Measurements from ENCODE around the gene TPRX1.
"Not testable (repeated sequence)": the region's sequence is repeated elsewhere in the genome, so short reads cannot be mapped to it uniquely, and the experiment has no call there.

TPRX1 gene, protein sequence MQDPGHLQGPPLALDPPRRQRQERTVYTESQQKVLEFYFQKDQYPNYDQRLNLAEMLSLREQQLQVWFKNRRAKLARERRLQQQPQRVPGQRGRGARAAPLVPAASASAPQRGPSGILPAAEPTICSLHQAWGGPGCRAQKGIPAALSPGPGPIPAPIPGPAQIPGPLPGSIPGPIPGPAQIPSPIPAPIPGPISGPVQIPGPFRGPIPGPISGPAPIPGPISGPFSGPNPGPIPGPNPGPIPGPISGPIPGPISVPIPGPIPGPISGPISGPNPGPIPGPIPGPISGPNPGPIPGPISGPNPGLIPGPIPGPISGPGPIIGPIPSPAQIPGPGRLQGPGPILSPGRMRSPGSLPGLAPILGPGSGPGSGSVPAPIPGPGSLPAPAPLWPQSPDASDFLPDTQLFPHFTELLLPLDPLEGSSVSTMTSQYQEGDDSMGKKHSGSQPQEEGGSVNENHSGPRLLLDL

DNA sequence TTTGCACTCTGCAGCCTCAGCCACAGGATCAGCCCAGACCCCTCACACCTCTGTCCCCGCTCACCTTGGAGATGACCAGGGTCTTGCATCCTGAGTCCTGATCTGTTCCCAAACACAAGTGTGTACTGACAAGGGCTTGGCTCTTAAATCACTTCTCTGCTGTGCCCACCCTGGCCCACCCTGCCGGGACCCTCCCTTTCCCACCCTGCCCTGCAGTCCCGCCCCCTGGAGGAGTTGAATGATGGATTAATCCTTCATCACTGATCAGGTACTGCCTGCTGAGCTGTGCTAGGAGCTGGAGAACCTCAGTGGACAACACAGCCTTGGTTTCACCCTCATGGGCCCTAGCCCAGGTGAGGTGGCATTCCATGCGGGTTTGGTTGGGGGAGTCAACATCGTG is at the start of gene TPRX1:
Gene TPRX1, minus strand, starts transcription at position 101 of the 400 bp plus-strand sequence. Its CDS starts 12 bp downstream, at position 89.
- H3K27ac Mint-ChIP-seq; H3K27me3 Mint-ChIP-seq (ENCODE audit: low read depth); H3K4me1 Mint-ChIP-seq (ENCODE audit: low read depth); H3K36me3 Mint-ChIP-seq (ENCODE audit: low read depth); H3K9me3 Mint-ChIP-seq; H3K4me3 Mint-ChIP-seq: not testable (repeated sequence)

DNA sequence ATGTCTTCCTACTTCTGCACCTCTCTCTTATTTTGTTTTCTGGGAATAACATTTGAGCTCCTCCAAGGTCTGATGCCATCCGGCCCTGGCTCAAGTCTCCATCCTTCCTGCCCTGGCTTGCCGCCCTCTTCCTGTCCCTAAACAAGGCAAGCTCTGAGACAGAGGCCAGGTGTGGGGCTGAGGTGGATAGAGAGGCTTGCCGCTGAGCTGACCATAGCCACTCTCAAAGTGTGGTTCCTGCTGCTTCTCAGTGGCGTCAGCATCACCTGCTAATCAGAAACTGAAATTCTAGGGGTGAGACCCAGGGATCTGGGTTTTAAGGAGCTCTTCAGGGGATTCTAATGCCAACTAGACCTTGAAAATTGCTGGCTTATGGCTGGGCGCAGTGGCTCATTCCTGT is 48.7 kb upstream of the TPRX1 start:
- Mint-ChIP-seq H3K4me3 (no peak overlapping the region), H3K36me3 (ENCODE audit: low read depth) (no peaks in the 10 kb centered on the region), H3K27ac (no peak overlapping the region), H3K27me3 (ENCODE audit: low read depth) (peaks cover 39% of the 10 kb centered on the region), H3K4me1 (ENCODE audit: low read depth) (peaks cover 6% of the 10 kb centered on the region), H3K9me3 (no peaks in the 10 kb centered on the region)

DNA sequence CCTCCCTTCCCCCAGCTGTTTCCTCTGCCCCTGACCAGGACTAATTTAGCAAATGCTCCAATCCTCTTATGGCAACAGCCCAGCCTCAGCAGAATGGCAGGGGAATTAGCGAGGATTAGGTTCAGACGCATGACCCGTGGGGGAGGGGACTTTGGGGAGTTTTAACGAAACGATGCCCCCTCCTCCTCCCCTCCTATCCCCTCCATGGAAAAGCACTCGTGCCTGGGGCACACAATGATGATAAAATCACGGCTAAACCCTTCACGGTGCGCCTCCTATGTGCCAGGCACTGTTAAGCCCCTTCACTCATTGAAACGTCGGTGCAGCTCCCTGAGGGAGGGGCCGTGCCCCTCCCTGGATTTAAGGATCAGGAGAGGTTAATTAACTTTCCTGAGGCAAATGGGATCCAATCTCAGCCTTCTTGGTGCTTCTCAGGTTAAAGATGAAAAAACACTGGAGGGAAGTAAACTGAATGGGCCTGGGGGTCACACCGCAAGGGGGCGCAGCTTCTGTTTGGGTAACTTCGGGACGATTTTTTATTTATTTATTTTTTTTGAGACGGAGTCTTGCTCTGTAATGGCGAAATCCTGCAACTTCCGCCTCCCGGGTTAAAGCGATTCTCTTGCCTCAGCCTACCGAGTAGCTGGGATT is 44.6 kb upstream of the TPRX1 start:
- H3K36me3 Mint-ChIP-seq (ENCODE audit: low read depth): no peaks in the 10 kb centered on the region
- H3K4me3 Mint-ChIP-seq: no peak overlapping the region
- peaks cover 6% of the 10 kb centered on the region for H3K4me1 Mint-ChIP-seq (ENCODE audit: low read depth)
- H3K27ac Mint-ChIP-seq: no peak overlapping the region
- H3K9me3 Mint-ChIP-seq: no peaks in the 10 kb centered on the region
- H3K27me3 Mint-ChIP-seq (ENCODE audit: low read depth): peaks cover 35% of the 10 kb centered on the region

DNA sequence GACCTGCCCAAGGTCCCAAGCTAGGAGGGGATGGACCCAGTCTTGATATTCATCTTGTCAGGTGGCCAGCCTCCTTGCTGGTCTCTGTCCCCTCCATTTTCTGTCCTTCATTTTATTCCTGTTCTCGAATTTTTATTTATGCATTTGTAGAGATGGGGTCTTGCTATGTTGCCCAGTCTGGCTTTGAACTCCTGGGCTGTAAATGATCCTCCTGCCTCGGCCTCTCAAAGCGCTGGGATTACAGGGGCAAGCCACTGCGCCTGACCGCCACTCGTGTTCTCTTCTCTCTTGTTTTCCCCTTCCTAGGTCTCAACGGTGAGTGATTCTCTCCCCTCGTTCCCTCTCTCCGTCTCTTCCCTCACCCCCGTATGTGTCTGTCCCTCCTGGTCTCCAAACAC is 44.1 kb upstream of the TPRX1 start:
- Mint-ChIP-seq H3K27me3 (ENCODE audit: low read depth) (peaks cover 35% of the 10 kb centered on the region), H3K4me3 (no peak overlapping the region)

DNA sequence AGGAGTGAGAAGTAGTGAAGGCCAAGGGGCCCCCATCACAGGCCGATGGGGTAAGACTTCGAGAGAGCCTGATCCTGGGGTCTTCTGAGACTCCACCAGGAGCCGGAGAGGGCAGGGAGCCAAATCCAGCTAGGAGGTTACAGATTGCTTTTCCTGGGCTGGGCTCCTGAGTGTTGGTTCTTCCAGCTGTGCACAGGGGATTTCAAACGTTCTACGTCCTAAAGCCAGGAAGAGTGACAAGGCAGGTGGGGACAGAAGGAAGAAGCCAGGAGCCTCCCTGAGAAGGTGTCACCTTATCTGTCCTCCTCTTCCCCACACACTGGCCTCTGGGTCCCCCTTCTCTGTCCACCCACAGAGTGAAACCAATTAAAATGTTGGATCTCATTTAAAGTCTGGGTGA is 38.6 kb upstream of the TPRX1 start:
- no peak overlapping the region for H3K27ac Mint-ChIP-seq
- no peaks in the 10 kb centered on the region for H3K4me1 Mint-ChIP-seq (ENCODE audit: low read depth)
- H3K9me3 Mint-ChIP-seq: no peaks in the 10 kb centered on the region
- no peaks in the 10 kb centered on the region for H3K36me3 Mint-ChIP-seq (ENCODE audit: low read depth)
- H3K4me3 Mint-ChIP-seq: no peak overlapping the region
- H3K27me3 Mint-ChIP-seq (ENCODE audit: low read depth): no peaks in the 10 kb centered on the region

More for the DNA sequence above, 44.1 kb upstream of the TPRX1 start:
- Mint-ChIP-seq H3K9me3 (no peaks in the 10 kb centered on the region), H3K27ac (peak overlapping the region; percentile 55), H3K36me3 (ENCODE audit: low read depth) (no peaks in the 10 kb centered on the region), H3K4me1 (ENCODE audit: low read depth) (peaks cover 6% of the 10 kb centered on the region)

DNA sequence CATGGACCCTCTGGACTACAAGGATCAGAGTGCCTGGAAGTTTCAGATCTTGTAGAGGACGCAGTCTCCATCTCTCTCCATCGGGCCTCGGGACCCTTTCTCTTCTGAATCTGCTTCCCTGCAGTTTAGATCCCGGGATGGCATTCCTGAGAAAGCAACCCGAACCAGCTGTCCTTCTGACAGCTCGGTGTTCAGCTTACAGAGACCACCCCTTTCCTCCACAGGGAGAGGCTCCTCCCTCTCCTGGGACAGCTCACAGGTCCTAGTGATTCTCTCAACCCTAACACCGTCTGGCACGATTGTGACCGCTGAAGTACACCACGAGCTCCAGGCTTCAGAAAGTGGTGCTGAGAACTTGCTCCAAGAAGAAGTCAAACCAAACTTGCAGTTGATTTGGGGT is 35.6 kb upstream of the TPRX1 start:
- no peaks in the 10 kb centered on the region for H3K36me3 Mint-ChIP-seq (ENCODE audit: low read depth)
- no peaks in the 10 kb centered on the region for H3K4me1 Mint-ChIP-seq (ENCODE audit: low read depth)
- H3K9me3 Mint-ChIP-seq: no peaks in the 10 kb centered on the region
- H3K27me3 Mint-ChIP-seq (ENCODE audit: low read depth): no peaks in the 10 kb centered on the region
- no peak overlapping the region for H3K27ac Mint-ChIP-seq
- H3K4me3 Mint-ChIP-seq: no peak overlapping the region

DNA sequence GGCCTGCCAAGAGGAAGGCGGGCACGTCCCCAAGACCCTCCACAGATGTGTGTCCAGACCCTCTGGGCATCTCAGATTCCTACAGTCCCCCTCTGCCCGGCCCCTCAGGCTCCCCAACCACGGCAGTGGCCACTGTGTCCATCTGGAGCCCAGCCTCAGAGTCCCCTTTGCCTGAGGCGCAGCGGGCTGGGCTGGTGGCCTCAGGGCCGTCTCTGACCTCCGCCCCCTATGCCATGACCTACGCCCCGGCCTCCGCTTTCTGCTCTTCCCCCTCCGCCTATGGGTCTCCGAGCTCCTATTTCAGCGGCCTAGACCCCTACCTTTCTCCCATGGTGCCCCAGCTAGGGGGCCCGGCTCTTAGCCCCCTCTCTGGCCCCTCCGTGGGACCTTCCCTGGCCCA is 35.1 kb upstream of the TPRX1 start:
- no peaks in the 10 kb centered on the region for H3K27me3 Mint-ChIP-seq (ENCODE audit: low read depth)
- H3K4me3 Mint-ChIP-seq: no peak overlapping the region
- no peak overlapping the region for H3K27ac Mint-ChIP-seq
- no peaks in the 10 kb centered on the region for H3K9me3 Mint-ChIP-seq
- no peaks in the 10 kb centered on the region for H3K4me1 Mint-ChIP-seq (ENCODE audit: low read depth)
- H3K36me3 Mint-ChIP-seq (ENCODE audit: low read depth): no peaks in the 10 kb centered on the region

DNA sequence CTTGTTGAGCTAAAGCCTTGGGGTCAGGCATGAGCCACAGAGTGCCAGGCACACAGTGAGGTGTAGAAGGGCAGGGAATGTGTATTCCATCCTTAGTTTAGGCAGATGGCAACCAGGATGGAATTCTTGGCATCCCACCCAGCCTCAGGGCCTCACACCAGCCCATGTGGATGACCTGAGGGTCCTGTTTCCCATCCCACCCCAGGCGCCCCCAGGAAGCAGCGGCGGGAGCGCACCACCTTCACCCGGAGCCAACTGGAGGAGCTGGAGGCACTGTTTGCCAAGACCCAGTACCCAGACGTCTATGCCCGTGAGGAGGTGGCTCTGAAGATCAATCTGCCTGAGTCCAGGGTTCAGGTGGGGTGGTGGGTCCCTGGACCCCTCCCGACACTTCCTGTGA is 31.7 kb upstream of the TPRX1 start:
- Mint-ChIP-seq H3K9me3 (no peaks in the 10 kb centered on the region), H3K4me1 (ENCODE audit: low read depth) (no peaks in the 10 kb centered on the region), H3K27ac (no peak overlapping the region), H3K4me3 (no peak overlapping the region), H3K36me3 (ENCODE audit: low read depth) (no peaks in the 10 kb centered on the region), H3K27me3 (ENCODE audit: low read depth) (no peaks in the 10 kb centered on the region)

DNA sequence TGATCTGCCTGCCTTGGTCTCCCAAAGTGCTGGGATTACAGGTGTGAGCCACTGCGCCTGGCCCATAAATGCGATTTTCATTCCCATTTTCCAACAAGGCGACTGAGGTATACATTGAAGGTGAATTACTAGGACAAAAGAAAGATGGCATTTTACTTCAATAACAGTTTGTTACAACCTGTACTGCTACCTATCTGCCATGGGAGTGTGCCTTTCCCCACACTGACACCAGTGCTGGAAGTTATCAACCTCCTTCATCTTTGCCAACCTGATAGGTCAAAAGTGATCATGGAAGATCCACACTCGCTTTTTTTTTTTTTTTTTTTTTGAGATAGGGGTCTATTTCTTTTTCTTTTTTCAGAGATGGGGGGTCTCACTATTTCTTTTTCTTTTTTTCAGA is 28.4 kb upstream of the TPRX1 start:
- H3K4me1 Mint-ChIP-seq (ENCODE audit: low read depth): no peaks in the 10 kb centered on the region
- H3K27me3 Mint-ChIP-seq (ENCODE audit: low read depth): no peaks in the 10 kb centered on the region
- no peaks in the 10 kb centered on the region for H3K9me3 Mint-ChIP-seq
- H3K27ac Mint-ChIP-seq: no peak overlapping the region
- no peaks in the 10 kb centered on the region for H3K36me3 Mint-ChIP-seq (ENCODE audit: low read depth)
- H3K4me3 Mint-ChIP-seq: no peak overlapping the region

DNA sequence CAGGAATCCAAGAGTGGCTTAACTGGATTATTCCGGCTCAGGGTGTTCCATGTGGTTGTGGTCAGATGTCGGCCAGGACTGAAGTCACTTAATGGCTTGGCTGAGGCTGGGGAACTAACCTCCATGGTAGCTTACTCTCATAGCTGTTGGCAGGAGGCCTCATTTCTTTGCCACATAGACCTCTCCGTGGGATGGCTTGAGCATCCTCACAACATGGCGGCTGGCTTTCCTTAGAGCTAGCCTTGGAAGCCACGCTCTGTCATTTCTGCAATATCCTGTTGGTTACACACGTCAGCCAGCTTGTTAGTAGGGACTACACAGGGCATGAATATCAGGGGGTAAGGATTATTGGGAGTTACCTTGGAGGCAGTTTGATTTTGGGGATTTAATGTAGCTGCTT is 22.4 kb upstream of the TPRX1 start:
- Mint-ChIP-seq H3K4me1 (ENCODE audit: low read depth) (no peaks in the 10 kb centered on the region), H3K27ac (no peak overlapping the region), H3K4me3 (no peak overlapping the region), H3K27me3 (ENCODE audit: low read depth) (peaks cover 5% of the 10 kb centered on the region), H3K9me3 (no peaks in the 10 kb centered on the region), H3K36me3 (ENCODE audit: low read depth) (no peaks in the 10 kb centered on the region)

DNA sequence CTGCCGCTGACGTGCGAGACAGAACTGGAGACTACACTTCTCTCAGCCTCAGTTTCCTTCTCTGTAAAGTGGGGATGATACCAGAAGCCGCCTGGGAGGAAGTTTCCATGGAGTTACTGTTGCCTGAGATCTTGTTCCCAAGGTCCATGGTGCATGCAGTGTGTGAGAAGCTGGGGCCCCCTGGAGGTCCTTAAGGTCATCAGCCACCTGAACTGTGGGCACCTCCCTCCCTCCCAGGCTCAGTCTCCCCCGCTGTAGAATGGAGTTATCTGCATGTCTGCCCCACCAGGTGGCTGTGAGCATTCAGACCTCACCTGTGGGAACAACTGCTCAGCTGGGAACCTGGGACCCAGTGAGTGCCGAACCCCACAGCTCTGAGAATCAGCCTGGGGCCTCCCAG is 20.0 kb upstream of the TPRX1 start:
- H3K4me3 Mint-ChIP-seq: no peak overlapping the region
- H3K4me1 Mint-ChIP-seq (ENCODE audit: low read depth): no peaks in the 10 kb centered on the region
- H3K9me3 Mint-ChIP-seq: no peaks in the 10 kb centered on the region
- H3K27me3 Mint-ChIP-seq (ENCODE audit: low read depth): peaks cover 17% of the 10 kb centered on the region
- no peaks in the 10 kb centered on the region for H3K36me3 Mint-ChIP-seq (ENCODE audit: low read depth)
- no peak overlapping the region for H3K27ac Mint-ChIP-seq

DNA sequence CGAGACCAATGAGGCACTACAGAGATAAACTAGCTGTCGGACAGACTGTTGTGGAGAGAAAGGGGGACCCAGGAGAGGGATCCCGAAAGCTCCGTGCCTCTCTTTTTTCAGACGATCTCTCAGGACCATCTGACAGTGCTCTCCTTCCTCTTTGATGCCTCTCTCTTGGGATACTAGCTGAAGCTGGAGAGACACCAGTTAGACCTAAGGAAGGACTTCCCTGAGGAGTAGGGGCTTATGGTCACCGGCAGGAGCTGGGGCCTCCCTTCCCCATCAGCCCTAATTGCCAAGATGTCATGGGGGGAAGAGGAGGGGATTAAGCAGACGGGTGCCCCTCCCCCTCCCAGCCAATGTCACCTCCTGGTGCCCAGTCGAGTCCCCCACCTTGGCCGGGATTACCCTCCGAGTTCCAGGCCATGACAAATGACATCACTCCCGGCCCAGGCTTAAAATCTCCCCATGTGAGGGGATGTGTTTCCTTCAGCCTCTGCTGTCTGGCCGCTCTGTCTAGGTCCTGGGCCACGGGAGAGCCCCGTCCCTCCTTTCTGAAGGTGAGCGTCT is 17.2 kb upstream of the TPRX1 start, which contains the start of gene CRX:
Gene CRX, plus strand, starts transcription at position 478 of the 561 bp plus-strand sequence. CDS start 12,507 bp downstream, outside the sequence.
- Mint-ChIP-seq H3K9me3 (no peaks in the 10 kb centered on the region), H3K36me3 (ENCODE audit: low read depth) (no peaks in the 10 kb centered on the region), H3K4me3 (no peak within 1 kb of the TSS), H3K4me1 (ENCODE audit: low read depth) (no peaks in the 10 kb centered on the region), H3K27ac (no peak within 1 kb of the TSS), H3K27me3 (ENCODE audit: low read depth) (peaks cover 20% of the 10 kb centered on the region)

DNA sequence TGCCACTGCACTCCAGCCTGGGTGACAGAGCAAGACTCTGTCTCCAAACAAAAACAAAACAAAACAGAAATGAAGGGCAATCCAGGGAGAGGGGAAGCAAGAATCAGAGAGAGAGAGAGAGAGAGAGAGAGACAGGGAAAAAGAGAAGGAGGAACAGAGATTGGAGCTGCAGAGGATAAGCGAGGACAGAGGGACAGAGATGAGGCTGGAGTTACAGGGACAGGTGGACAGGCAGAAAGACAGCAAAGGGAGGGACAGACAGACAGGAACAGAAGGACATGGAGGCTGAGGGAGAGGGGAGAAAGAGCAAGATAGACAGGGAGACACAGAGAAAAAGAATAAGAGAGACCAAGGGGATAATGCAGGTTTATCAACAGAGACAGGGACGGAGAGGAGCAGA is 16.1 kb upstream of the TPRX1 start:
- no peak overlapping the region for H3K27ac Mint-ChIP-seq
- no peaks in the 10 kb centered on the region for H3K36me3 Mint-ChIP-seq (ENCODE audit: low read depth)
- no peak overlapping the region for H3K4me3 Mint-ChIP-seq
- no peaks in the 10 kb centered on the region for H3K4me1 Mint-ChIP-seq (ENCODE audit: low read depth)
- peaks cover 20% of the 10 kb centered on the region for H3K27me3 Mint-ChIP-seq (ENCODE audit: low read depth)
- H3K9me3 Mint-ChIP-seq: no peaks in the 10 kb centered on the region

DNA sequence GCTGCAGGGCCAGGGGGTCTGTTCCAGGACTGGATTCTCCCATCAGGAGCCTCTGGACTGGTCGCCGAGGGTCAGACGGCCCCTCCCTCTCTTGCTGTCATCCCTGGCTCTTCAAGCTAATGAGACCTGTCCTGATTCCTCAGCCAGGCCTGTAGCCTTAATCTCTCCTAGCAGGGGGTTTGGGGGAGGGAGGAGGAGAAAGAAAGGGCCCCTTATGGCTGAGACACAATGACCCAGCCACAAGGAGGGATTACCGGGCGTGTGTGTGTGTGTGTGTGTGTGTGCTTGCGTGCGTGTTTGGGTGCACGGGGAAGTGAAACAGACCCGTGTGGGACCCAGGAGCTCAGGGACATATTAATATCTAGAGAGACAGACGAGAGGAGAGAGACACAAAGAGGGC is 15.5 kb upstream of the TPRX1 start:
- Mint-ChIP-seq H3K4me3 (no peak overlapping the region), H3K9me3 (no peaks in the 10 kb centered on the region), H3K4me1 (ENCODE audit: low read depth) (no peaks in the 10 kb centered on the region), H3K36me3 (ENCODE audit: low read depth) (no peaks in the 10 kb centered on the region), H3K27ac (no peak overlapping the region), H3K27me3 (ENCODE audit: low read depth) (peaks cover 20% of the 10 kb centered on the region)

DNA sequence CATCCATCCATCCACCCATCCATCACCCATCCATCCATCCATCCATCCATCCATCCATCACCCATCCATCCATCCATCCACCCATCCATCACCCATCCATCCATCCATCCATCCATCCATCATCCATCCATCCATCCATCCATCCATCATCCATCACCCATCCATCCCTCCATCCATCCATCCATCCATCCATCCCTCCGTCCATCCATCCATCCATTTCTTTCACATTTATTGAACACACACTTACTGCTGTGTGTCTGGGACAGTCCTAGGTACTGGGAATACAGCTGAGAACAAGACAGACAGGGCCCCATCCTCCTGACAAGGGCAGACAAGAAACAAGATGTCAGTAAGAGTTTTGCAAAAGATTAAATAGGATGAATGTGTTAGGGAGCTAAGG is 13.9 kb upstream of the TPRX1 start:
- H3K27me3 Mint-ChIP-seq (ENCODE audit: low read depth): peaks cover 23% of the 10 kb centered on the region
- H3K36me3 Mint-ChIP-seq (ENCODE audit: low read depth); H3K27ac Mint-ChIP-seq; H3K9me3 Mint-ChIP-seq; H3K4me1 Mint-ChIP-seq (ENCODE audit: low read depth); H3K4me3 Mint-ChIP-seq: not testable (repeated sequence)
